Fibroblast of mammary gland (primary cell): ENCODE data around the gene NF1.
A peak's percentile ranks its signal among the peaks of the same experiment; 100 is the strongest.

Experiments used
- DNase-seq: peaks from one replicate; pipeline ENCODE4 v3.0.0-alpha.2; 2010; ENCODE audit warnings: low read depth
- H3K4me3 ChIP-seq: 2 replicates; pipeline ENCODE4 v1.5.1; 2011; ENCODE audit warnings: low read depth, mild to moderate bottlenecking, low read length, moderate library complexity; ENCODE audit not compliant: control insufficient read depth
- CTCF ChIP-seq: conservative IDR thresholded peaks from 2 replicates; pipeline ENCODE4 v1.5.1; 2011; ENCODE audit warnings: low read depth, low read length, inconsistent platforms; ENCODE audit not compliant: control insufficient read depth, insufficient read depth

Gene NF1

GRCh38 chr17:31386542-31387075, 291.8 kb downstream of the NF1 start:
- TF ChIP-seq CTCF: no peak
- H3K4me3 ChIP-seq: no peak overlapping the region
- DNase-seq: no peak

- no peak overlapping the region for H3K4me3 ChIP-seq
- DNase-seq: no peak
- TF ChIP-seq CTCF: no peak
These were observed 292.7 kb downstream of the NF1 start for GRCh38 chr17:31387438-31387837.

- no peak for DNase-seq
- TF ChIP-seq CTCF: no peak
- no peak overlapping the region for H3K4me3 ChIP-seq
These were observed 293.6 kb downstream of the NF1 start for GRCh38 chr17:31388351-31388750.

- peak; percentile 72 for TF ChIP-seq CTCF
- no peak overlapping the region for H3K4me3 ChIP-seq
- no peak for DNase-seq
These were observed 294.2 kb downstream of the NF1 start for GRCh38 chr17:31388770-31389656.

- DNase-seq: no peak
- H3K4me3 ChIP-seq: no peak overlapping the region
- TF ChIP-seq CTCF: no peak
These were observed 295.0 kb downstream of the NF1 start for GRCh38 chr17:31389657-31390381.

- no peak overlapping the region for H3K4me3 ChIP-seq
- TF ChIP-seq CTCF: no peak
- no peak for DNase-seq
These were observed 295.6 kb downstream of the NF1 start for GRCh38 chr17:31390426-31390747.
